Endothelial cell of umbilical vein (primary cell): ENCODE measurements around the gene IL9R.

Experiments used
- POLR2A ChIP-seq: IDR thresholded peaks from 2 replicates; pipeline ENCODE4 v1.6.1; 2012; ENCODE audit warnings: low read depth, mild to moderate bottlenecking, control low read depth, low read length
- TF ChIP-seq, protein P1 (sequence below), 2 donors: IDR thresholded peaks; 1 replicate in 1 of 2; 2 replicates in 1 of 2; pipeline ENCODE4 v1.5.1; 2011; ENCODE audit warnings: low read length in 2 of 2, mild to moderate bottlenecking in 2 of 2, moderate library complexity in 2 of 2, control low read depth in 1 of 2, inconsistent platforms in 1 of 2, low read depth in 1 of 2; ENCODE audit not compliant: insufficient read depth in 1 of 2; ENCODE audit errors: extremely low read depth in 1 of 2

DNA sequence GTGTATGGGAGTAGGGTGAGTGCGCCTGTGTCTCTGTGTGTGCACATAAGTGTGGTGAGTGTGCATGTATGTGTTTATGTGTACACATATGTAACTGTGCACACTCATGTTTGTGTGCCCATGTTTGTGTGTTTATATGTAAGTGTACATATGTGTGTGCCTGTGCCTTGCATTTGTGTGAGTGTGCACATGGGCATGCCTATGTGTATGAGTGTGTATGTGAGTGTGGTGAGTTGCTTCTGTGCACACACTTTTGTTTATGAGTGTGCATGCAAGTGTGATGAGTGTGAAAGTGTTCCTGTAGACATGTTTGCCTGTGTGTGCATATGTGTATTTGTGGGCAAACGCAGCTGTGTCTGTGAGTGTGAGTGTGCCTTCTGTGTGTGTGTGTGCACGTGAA lies 7.2 kb downstream of the IL9R start:
- TF ChIP-seq, protein P1, sequence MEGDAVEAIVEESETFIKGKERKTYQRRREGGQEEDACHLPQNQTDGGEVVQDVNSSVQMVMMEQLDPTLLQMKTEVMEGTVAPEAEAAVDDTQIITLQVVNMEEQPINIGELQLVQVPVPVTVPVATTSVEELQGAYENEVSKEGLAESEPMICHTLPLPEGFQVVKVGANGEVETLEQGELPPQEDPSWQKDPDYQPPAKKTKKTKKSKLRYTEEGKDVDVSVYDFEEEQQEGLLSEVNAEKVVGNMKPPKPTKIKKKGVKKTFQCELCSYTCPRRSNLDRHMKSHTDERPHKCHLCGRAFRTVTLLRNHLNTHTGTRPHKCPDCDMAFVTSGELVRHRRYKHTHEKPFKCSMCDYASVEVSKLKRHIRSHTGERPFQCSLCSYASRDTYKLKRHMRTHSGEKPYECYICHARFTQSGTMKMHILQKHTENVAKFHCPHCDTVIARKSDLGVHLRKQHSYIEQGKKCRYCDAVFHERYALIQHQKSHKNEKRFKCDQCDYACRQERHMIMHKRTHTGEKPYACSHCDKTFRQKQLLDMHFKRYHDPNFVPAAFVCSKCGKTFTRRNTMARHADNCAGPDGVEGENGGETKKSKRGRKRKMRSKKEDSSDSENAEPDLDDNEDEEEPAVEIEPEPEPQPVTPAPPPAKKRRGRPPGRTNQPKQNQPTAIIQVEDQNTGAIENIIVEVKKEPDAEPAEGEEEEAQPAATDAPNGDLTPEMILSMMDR (IDR thresholded peaks at IDR 0.05; ENCODE audit: extremely low read depth in 1 of 2, insufficient read depth in 1 of 2, low read depth in 1 of 2, low read length in 2 of 2) = no peak
- TF ChIP-seq POLR2A = no peak
